HFFc6 (cell line): ENCODE results near the gene PWWP2B. TPM values are rescaled to one million over a fixed set of nuclear protein-coding genes. Genes with fewer than 3 reads are reported as not detected.

Experiments
- DNase-seq: peaks from one replicate; pipeline ENCODE4 v3.0.0-alpha.2; 2018
- H3K27ac Mint-ChIP-seq: 2 replicates; pipeline ENCODE4 v1.8.0; 2020; ENCODE audit warnings: mild to moderate bottlenecking, mixed read lengths
- H3K27me3 Mint-ChIP-seq: 2 replicates; pipeline ENCODE4 v1.8.0; 2021; ENCODE audit warnings: mild to moderate bottlenecking, moderate library complexity, mixed read lengths; ENCODE audit not compliant: insufficient read depth
- H3K36me3 Mint-ChIP-seq: 2 replicates; pipeline ENCODE4 v1.8.0; 2021; ENCODE audit warnings: low read depth, mixed read lengths
- H3K4me1 Mint-ChIP-seq: 2 replicates; pipeline ENCODE4 v1.8.0; 2020; ENCODE audit warnings: low read depth, mixed read lengths
- H3K4me3 Mint-ChIP-seq: 2 replicates; pipeline ENCODE4 v1.8.0; 2020; ENCODE audit warnings: mild to moderate bottlenecking, moderate library complexity, mixed read lengths
- H3K9me3 Mint-ChIP-seq: 2 replicates; pipeline ENCODE4 v1.8.0; 2020; ENCODE audit warnings: mild to moderate bottlenecking, mixed read lengths
- CTCF ChIP-seq: fragments of 200-600 bp; sonication (generic); IDR thresholded peaks from 2 replicates; pipeline ENCODE4 v1.5.0; 2021; ENCODE audit warnings: antibody characterized with exemption, mild to moderate bottlenecking
- total RNA-seq, 6 experiments: library from RNA; stranded (reverse); fragmentation: NEBNext Ultra II Directional; extraction: Animal tissue kit (Norgen Biotek cat#: 25700); gene quantifications; 2 replicates in 1 of 6; 3 replicates in 5 of 6; pipeline ENCODE4 v1.2.3, GENCODE V29; 2021

PWWP2B gene
- total RNA-seq, 6 experiments from 2014 or later = 4.1 to 6.3 (median 4.7) TPM

DNA sequence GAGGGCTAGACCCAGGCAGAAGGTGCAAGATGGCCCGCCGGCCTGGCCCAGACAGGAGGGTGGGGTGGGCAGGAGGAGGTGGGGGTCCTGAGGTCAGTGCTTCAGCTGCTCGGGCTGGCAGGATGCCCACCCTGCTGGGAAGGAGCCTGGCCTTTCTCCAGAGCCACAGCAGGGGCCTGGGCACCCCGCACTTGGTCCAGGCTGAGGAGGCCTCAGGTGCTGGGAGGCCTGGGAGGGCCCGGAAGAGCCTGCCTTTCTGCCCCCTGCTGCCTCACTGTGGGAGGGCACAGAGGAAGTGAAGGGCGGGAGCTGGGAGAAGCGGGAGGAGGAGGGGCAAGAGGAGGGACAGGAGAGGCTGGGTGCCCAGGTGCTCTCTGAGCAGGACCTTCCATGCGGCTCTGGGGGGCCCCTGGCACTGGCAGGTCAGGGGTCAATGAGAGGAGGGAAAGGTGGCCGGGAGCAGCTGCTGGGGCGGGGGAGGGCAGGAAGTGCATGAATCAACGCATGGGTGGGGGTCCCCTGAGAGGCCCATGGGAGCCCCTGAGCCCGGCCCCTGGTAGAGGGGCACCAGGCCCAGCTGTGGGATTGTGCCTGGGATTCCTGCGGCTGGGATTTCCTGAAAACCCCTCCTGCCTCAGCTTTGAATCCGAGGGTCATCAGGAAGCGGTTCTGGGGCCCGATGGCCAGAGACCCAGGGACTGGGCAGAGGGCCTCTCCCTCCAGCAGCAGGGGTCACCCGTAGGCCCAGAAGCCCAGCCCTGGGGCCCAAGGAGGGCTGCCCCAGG is 49.9 kb downstream of the PWWP2B start:
- H3K27ac Mint-ChIP-seq = peak overlapping the region; percentile 71; the same call in 1 of the 2 replicates
- DNase-seq = peak; percentile 18
- H3K9me3 Mint-ChIP-seq = peaks cover 3% of the 10 kb centered on the region; the same call in 1 of the 2 replicates
- H3K36me3 Mint-ChIP-seq = peaks cover 3% of the 10 kb centered on the region; the same call in 1 of the 2 replicates
- H3K4me3 Mint-ChIP-seq = no peak overlapping the region
- peaks cover 10% of the 10 kb centered on the region for H3K4me1 Mint-ChIP-seq
- H3K27me3 Mint-ChIP-seq = no peaks in the 10 kb centered on the region
- TF ChIP-seq CTCF = peak; percentile 68

DNA sequence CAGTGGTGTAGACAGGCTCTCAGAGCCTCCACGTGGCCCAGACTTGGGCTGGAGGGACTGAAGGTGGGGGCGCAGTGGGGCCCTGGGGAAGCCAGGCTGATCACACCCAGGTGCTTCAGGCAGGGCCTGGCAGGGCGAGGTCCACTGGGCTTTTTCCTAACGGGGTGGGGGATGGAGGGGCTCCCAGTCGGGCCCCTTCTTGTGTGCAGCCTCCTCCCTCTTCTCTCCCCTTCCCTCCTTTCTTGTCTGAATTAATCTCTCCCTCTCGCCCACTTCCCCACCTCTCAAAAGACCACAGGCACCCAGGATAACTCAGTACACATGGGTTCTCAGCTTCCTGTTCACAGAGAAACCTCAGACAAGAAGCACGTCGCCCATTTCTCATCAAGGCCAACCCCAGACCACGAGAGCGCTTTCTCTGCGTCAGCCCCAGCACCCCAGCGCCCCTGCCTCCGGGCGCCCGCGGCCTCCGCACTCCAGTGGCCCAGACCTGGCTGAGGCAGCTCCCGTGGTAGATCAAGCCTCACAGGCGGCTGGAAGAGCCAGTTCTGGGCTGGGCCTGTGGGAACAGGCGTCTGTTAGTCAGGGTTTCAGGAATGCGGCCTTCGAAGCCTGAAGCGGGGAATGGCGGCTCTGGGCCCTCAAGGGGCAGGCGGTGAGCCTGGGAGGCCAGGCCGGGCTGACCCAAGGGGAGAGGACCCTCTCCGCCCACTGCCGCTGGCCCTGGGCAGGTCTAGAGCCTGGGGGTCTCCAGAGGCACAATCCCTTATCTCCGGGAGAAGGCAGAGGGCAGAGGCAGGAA is 50.6 kb downstream of the PWWP2B start:
- no peaks in the 10 kb centered on the region for H3K27me3 Mint-ChIP-seq
- H3K9me3 Mint-ChIP-seq = no peaks in the 10 kb centered on the region
- TF ChIP-seq CTCF = no peak
- H3K4me1 Mint-ChIP-seq = peaks cover 10% of the 10 kb centered on the region
- no peak overlapping the region for H3K4me3 Mint-ChIP-seq
- peak; percentile 57 for DNase-seq
- H3K36me3 Mint-ChIP-seq = no peaks in the 10 kb centered on the region
- H3K27ac Mint-ChIP-seq = peak overlapping the region; percentile 71

- no peak for DNase-seq
- H3K27ac Mint-ChIP-seq = peak overlapping the region; percentile 71; the same call in 1 of the 2 replicates
- no peaks in the 10 kb centered on the region for H3K27me3 Mint-ChIP-seq
- no peaks in the 10 kb centered on the region for H3K9me3 Mint-ChIP-seq
- no peak overlapping the region for H3K4me3 Mint-ChIP-seq
- no peaks in the 10 kb centered on the region for H3K36me3 Mint-ChIP-seq
- peaks cover 10% of the 10 kb centered on the region for H3K4me1 Mint-ChIP-seq
- TF ChIP-seq CTCF = no peak
These were observed 51.3 kb downstream of the PWWP2B start for GRCh38 chr10:132448248-132448731.

GRCh38 chr10:132449051-132449810 is 52.2 kb downstream of the PWWP2B start:
- H3K9me3 Mint-ChIP-seq = no peaks in the 10 kb centered on the region
- peaks cover 10% of the 10 kb centered on the region for H3K4me1 Mint-ChIP-seq
- no peak for TF ChIP-seq CTCF
- no peak for DNase-seq
- H3K4me3 Mint-ChIP-seq = no peak overlapping the region
- no peak overlapping the region for H3K27ac Mint-ChIP-seq
- no peaks in the 10 kb centered on the region for H3K36me3 Mint-ChIP-seq
- H3K27me3 Mint-ChIP-seq = no peaks in the 10 kb centered on the region

DNA sequence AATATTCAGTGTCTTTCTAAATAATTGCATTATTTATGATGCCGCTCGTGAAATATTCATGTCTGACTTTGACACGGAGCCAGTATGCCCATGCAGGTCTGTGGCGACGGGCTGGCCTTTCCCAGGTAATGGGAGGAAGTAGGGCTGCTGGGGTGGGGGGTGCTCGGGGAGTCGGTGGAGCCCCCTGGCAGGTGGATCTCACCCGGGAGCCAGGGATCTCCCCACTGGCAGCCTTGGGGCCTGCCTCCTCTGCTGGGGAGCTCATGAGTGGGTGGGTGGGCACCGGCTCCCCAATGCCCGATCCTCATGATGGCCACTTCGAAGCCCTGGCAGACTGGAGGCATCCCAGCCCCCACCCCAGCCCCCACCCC is 52.8 kb downstream of the PWWP2B start:
- no peak overlapping the region for H3K27ac Mint-ChIP-seq

More for the DNA sequence above, 52.8 kb downstream of the PWWP2B start:
- peaks cover 10% of the 10 kb centered on the region for H3K4me1 Mint-ChIP-seq
- H3K4me3 Mint-ChIP-seq = no peak overlapping the region
- no peaks in the 10 kb centered on the region for H3K9me3 Mint-ChIP-seq
- no peaks in the 10 kb centered on the region for H3K36me3 Mint-ChIP-seq
- no peak for TF ChIP-seq CTCF
- H3K27me3 Mint-ChIP-seq = no peaks in the 10 kb centered on the region
- no peak for DNase-seq
